Brain microvascular endothelial cell (primary cell): Measurements from ENCODE around the gene KIF5C.

Experiments
- DNase-seq: peaks from one replicate; pipeline ENCODE4 v3.0.0-alpha.2; 2020
- H3K27ac ChIP-seq: fragments of 250-450 bp; sonication (Bioruptor Pico); 2 replicates; pipeline ENCODE4 v1.5.1; 2020; ENCODE audit warnings: mild to moderate bottlenecking, moderate library complexity
- H3K27me3 ChIP-seq: fragments of 250-450 bp; sonication (Bioruptor Pico); replicated peaks from 2 replicates; pipeline ENCODE4 v1.5.1; 2020; ENCODE audit warnings: mild to moderate bottlenecking
- H3K36me3 ChIP-seq: fragments of 250-450 bp; sonication (Bioruptor Pico); replicated peaks from 2 replicates; pipeline ENCODE4 v1.5.1; 2020; ENCODE audit warnings: mild to moderate bottlenecking
- H3K4me3 ChIP-seq: 2 replicates; pipeline ENCODE4 v1.5.1; 2011; ENCODE audit warnings: low read depth, mild to moderate bottlenecking, control low read depth, low read length, moderate library complexity
- in situ Hi-C: cut with HindIII; loops from 2 replicates; pipeline ENCODE4 v1.10.0; 2017; ENCODE audit warnings: low sequenced_read_pairs, low pct_ligation_motif_present
- TF ChIP-seq, protein P1 (sequence below): IDR thresholded peaks from 2 replicates; pipeline ENCODE4 v1.5.1; 2011; ENCODE audit warnings: low read depth, mild to moderate bottlenecking, moderate library complexity, low read length, control low read depth, inconsistent platforms; ENCODE audit errors: missing control alignments

KIF5C gene

DNA sequence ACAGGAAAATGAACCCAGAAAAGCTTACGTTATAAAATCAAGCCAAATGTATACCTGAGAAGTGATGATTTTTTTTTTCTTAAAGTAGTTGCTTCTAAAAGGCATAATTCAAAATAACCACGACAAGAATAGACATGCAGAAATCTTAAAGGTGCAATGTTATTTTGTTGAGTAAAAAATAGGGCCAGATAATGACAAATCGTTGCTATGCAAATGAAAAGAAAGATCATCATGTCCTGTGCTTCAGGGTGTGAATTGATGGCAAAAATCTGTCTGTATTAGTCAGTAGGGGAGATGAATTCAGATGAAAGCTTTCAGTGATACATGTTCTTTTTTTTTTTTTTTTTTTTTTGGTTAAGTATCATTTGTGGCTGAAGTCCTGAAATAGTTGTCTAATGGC, 187.5 kb downstream of the KIF5C start:
- Histone ChIP-seq H3K36me3 (no peaks in the 10 kb centered on the region), H3K4me3 (no peak overlapping the region), H3K27ac (no peak overlapping the region), H3K27me3 (no peaks in the 10 kb centered on the region)
- no peak for DNase-seq
- TF ChIP-seq, protein P1, sequence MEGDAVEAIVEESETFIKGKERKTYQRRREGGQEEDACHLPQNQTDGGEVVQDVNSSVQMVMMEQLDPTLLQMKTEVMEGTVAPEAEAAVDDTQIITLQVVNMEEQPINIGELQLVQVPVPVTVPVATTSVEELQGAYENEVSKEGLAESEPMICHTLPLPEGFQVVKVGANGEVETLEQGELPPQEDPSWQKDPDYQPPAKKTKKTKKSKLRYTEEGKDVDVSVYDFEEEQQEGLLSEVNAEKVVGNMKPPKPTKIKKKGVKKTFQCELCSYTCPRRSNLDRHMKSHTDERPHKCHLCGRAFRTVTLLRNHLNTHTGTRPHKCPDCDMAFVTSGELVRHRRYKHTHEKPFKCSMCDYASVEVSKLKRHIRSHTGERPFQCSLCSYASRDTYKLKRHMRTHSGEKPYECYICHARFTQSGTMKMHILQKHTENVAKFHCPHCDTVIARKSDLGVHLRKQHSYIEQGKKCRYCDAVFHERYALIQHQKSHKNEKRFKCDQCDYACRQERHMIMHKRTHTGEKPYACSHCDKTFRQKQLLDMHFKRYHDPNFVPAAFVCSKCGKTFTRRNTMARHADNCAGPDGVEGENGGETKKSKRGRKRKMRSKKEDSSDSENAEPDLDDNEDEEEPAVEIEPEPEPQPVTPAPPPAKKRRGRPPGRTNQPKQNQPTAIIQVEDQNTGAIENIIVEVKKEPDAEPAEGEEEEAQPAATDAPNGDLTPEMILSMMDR = no peak
- in situ Hi-C loops = no loop called here

DNA sequence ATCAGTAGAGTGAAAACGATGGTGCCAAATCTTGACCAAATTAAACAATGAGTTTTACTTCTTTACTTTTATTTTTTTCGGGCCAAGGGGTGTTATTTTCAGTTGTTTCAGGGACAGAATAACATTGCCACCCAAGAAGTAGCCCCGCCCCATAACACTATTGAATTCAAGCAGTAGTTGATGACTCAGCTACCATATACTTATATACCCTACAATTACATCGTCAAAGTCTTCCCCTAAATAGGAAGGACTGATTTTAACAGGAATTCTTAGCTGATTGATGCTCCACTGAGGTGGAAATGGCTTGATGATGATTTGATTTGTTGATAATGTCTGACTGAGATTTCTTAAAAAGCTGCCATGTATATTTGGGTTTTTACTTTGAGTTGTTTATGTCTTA, 188.2 kb downstream of the KIF5C start:
- TF ChIP-seq, protein P1 = no peak
- Histone ChIP-seq H3K27ac (no peak overlapping the region), H3K4me3 (no peak overlapping the region), H3K27me3 (no peaks in the 10 kb centered on the region), H3K36me3 (no peaks in the 10 kb centered on the region)
- in situ Hi-C loops = no loop called here
- no peak for DNase-seq

DNA sequence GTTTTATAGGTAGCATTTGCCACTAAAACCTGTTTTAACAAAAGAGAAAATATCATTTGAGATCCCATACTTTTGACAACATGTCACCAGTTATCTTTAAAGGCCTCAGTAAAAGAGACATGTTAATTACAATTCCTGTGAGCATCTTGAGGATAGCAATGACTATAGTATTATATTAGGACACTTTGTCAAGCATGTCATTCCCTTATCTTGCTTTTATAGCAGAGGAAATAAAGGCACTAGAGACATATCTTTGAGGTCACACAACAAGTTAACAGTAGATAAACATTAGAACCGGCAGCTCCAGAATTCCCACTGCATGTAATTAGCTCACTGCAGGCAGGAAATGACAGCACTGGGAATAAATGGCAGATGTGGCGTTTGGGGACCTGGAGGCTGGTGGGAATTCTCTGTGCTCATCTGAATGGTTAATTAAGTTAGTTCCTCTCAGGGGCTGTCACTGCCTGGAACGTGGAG, 189.4 kb downstream of the KIF5C start:
- TF ChIP-seq, protein P1 = no peak
- in situ Hi-C loops = no loop called here
- no peak overlapping the region for H3K27ac ChIP-seq
- no peak for DNase-seq
- H3K27me3 ChIP-seq = no peaks in the 10 kb centered on the region
- H3K4me3 ChIP-seq = no peak overlapping the region
- H3K36me3 ChIP-seq = no peaks in the 10 kb centered on the region

DNA sequence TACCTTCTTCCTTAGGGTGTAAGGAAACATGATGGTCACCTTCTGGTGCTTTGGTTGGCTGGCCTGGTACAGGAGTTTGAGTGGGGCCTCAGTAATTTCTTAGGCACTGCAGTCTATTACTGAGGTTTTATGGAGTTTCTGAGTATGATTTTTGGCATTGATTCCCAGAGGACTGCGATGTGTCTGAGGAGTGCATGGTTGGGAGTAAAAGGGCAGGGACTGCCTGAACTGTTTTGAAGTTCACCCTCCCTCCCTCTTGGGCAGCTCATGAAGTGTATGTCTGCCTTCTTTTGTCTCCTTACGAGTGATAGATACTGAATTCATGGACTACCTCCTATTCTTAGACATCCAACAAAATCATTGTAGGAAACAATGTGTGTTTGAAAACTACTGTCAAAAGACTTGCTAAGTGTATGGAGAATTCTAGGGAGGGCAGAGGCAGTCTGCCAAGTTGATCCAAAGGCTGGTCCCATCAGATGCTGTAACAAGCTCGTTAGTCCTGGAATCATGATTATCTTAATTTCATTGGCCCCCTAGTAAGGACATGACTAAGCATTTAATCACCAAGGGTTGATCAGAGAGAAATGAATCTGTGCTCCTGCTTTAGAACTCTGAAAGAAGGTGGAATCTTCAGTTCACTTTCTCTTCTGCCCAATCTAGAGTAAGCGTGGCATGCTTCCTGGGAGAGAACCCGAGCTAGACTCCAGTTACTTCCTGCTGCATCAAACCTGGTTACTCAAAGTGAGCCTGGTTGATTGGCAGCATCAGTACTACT, 190.0 kb downstream of the KIF5C start:
- Histone ChIP-seq H3K27me3 (no peaks in the 10 kb centered on the region), H3K27ac (no peak overlapping the region), H3K4me3 (no peak overlapping the region), H3K36me3 (no peaks in the 10 kb centered on the region)
- DNase-seq = no peak
- TF ChIP-seq, protein P1 = no peak
- in situ Hi-C loops = no loop called here

DNA sequence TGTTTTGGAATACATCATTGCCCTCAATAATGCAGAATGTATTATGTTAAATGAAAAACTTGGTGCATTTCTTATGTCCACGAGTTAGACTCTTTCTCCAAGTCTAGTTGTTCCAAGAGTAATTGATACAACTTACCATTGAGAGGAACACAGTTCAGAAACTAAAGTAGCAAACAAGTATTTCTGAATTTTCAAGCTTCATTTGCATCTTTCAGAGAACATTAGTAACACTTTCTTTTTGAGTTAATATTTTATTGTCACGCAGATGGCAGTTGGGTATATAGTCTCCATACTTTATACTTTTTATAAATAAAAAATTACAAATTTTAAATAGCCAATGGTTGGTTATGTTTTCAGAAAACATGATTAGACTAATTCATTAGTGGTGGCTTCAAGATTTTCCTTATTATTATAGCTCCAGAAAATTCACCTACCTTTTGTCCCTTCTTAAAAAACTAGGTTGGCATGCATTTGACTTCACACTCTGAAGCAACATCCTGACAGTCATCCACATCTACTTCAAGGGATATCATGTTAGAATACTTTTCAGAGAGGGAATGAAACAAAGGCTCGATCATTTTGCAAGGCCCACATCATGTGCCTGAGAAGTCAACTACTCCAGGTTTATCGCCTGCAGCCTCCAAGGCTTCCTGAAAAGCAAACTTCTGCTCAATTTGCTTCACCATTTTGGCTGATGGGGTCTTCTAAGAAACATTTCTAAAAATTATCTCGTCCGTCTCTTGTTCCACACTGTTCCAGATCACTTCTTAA, 193.4 kb downstream of the KIF5C start:
- no peak overlapping the region for H3K27ac ChIP-seq
- no peak for DNase-seq
- no peak overlapping the region for H3K4me3 ChIP-seq
- TF ChIP-seq, protein P1 = no peak
- in situ Hi-C loops = no loop called here
- H3K36me3 ChIP-seq = no peaks in the 10 kb centered on the region
- no peaks in the 10 kb centered on the region for H3K27me3 ChIP-seq
